T-helper 1 cell treated with Interleukin-12 subunit alpha and Interleukin-12 subunit beta and Interleukin-4 antibody, amounts not matched to agents 30 ng/mL and 1 ng/mL, for 36 hours (primary cell): ENCODE results near the gene WNT6. TPM values are rescaled to one million over a fixed set of nuclear protein-coding genes. Genes with fewer than 3 reads are reported as not detected.

Experiments used
- total RNA-seq: library from RNA; stranded (reverse); gene quantifications from 2 replicates; pipeline ENCODE4 v1.2.3, GENCODE V29; 2022

Gene WNT6
- total RNA-seq, 1 donor from 2014 or later = not detected

Other genes starting within 250 kb of the WNT6 start
- 57.0 and 59.0 TPM in 2 replicates for gene ZNF142, start 200.2 kb upstream of the WNT6 start, total RNA-seq
- gene BCS1L, start 200.1 kb upstream of the WNT6 start, total RNA-seq = 51.6 and 52.2 TPM in 2 replicates
- gene RNF25, start 187.8 kb upstream of the WNT6 start, total RNA-seq = 23.8 and 26.9 TPM in 2 replicates
- 16.6 and 17.6 TPM in 2 replicates for gene STK36, start 187.7 kb upstream of the WNT6 start, total RNA-seq
- gene TTLL4, start 149.0 kb upstream of the WNT6 start, total RNA-seq = 38.5 and 47.3 TPM in 2 replicates
- gene CYP27A1, start 77.7 kb upstream of the WNT6 start, total RNA-seq = 0.12 and 0.17 TPM in 2 replicates
- gene PRKAG3, start 28.0 kb upstream of the WNT6 start, total RNA-seq = not detected in 2 replicates
- gene WNT10A, start 21.0 kb downstream of the WNT6 start, total RNA-seq = 0.07 and 0.29 TPM in 2 replicates
- not detected in 2 replicates for gene CDK5R2, start 99.9 kb downstream of the WNT6 start, total RNA-seq
- not detected in 2 replicates for gene FEV, start 125.4 kb downstream of the WNT6 start, total RNA-seq
- gene CRYBA2, start 133.6 kb downstream of the WNT6 start, total RNA-seq = not detected in 2 replicates
- not detected in 2 replicates for gene CFAP65, start 181.7 kb downstream of the WNT6 start, total RNA-seq
- gene IHH, start 201.1 kb downstream of the WNT6 start, total RNA-seq = 0.17 TPM in 1 of 2 replicates, not detected in the other